Esophagus (tissue), 2 donors: Measurements from ENCODE around the gene ARG1. TPM values are rescaled to one million over a fixed set of nuclear protein-coding genes. Genes with fewer than 3 reads are reported as not detected.

ENCODE experiments used
- H3K27ac ChIP-seq, 2 donors: one replicate each; pipeline ENCODE4 v1.5.1; 2013; ENCODE audit warnings: low read depth in 2 of 2, mild to moderate bottlenecking in 2 of 2, inconsistent platforms in 1 of 2, low read length in 1 of 2, moderate library complexity in 1 of 2
- H3K27me3 ChIP-seq, 2 donors: one replicate each; pipeline ENCODE4 v1.6.1; 2013; ENCODE audit warnings: low read length in 2 of 2, control low read depth in 1 of 2, mild to moderate bottlenecking in 1 of 2; ENCODE audit not compliant: insufficient read depth in 2 of 2, control insufficient read depth in 1 of 2
- H3K36me3 ChIP-seq, 2 donors: one replicate each; pipeline ENCODE4 v1.6.1; 2013; ENCODE audit warnings: low read length in 1 of 2; ENCODE audit not compliant: control insufficient read depth in 2 of 2, insufficient read depth in 2 of 2
- H3K4me1 ChIP-seq, 2 donors: one replicate each; pipeline ENCODE4 v1.6.1; 2013; ENCODE audit warnings: low read length in 1 of 2; ENCODE audit not compliant: control insufficient read depth in 2 of 2, insufficient read depth in 2 of 2
- H3K4me3 ChIP-seq, 2 donors: one replicate each; pipeline ENCODE4 v1.5.1; 2013; ENCODE audit warnings: low read length in 2 of 2, mild to moderate bottlenecking in 2 of 2, low read depth in 1 of 2, moderate library complexity in 1 of 2
- H3K9me3 ChIP-seq, 2 donors: one replicate each; pipeline ENCODE4 v1.6.1; 2013; ENCODE audit warnings: mild to moderate bottlenecking in 2 of 2, low read depth in 1 of 2, low read length in 1 of 2, moderate library complexity in 1 of 2; ENCODE audit not compliant: control insufficient read depth in 2 of 2, insufficient read depth in 1 of 2
- WGBS, 2 donors: extraction: QIAGEN DNeasy Blood & Tissue Kit; methylation state at CpG; one replicate each; pipeline ENCODE4 v1.1.7; 2013; 5-methylcytosine and 5-hydroxymethylcytosine counted together
- polyA plus RNA-seq, 2 donors: library from polyadenylated mRNA; stranded (reverse); fragments of 200-250 nt; gene quantifications; one replicate each; pipeline ENCODE4 v1.2.3, GENCODE V29; 2013
- donor health status: healthy with polysubstance abuse.
- donor health status: Bipolar disorder and iron deficiency.

ARG1 gene
- polyA plus RNA-seq, 2 donors: 0.45 to 1.8 TPM

DNA sequence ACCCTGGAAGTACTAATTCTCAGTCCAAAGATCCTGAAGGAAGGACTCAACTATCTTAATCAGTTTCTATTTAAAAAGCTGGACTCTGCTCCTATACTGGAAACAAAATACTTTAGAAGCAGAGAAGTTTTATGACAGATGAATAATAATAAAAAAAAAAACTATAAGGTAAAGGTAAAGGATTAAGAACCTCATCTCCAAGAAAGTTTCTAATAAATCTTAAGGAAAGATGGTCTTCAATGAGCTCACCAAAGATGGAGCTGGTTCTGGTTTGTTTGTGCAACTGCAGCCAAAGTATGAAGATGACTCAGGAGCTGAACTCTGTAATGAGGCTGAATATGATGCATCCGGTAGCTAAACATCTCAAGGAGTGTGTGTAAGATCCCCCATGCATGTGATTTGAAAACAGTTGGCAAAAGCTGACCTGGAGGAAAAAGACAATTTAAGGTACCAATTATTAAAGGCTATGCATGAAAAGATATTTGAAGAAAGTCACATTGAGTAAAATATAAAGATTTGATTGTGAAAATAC, 29.8 kb downstream of the ARG1 start:
- Histone ChIP-seq H3K27me3 (no peaks in the 10 kb centered on the region), H3K4me3 (no peak overlapping the region), H3K36me3 (peaks cover 7% of the 10 kb centered on the region in 2 donors), H3K4me1 (no peaks in the 10 kb centered on the region), H3K27ac (no peak overlapping the region), H3K9me3 (no peaks in the 10 kb centered on the region)
- WGBS, 2 donors: 82 to 89% methylated on average over 1 of the region's 1 CpG

DNA sequence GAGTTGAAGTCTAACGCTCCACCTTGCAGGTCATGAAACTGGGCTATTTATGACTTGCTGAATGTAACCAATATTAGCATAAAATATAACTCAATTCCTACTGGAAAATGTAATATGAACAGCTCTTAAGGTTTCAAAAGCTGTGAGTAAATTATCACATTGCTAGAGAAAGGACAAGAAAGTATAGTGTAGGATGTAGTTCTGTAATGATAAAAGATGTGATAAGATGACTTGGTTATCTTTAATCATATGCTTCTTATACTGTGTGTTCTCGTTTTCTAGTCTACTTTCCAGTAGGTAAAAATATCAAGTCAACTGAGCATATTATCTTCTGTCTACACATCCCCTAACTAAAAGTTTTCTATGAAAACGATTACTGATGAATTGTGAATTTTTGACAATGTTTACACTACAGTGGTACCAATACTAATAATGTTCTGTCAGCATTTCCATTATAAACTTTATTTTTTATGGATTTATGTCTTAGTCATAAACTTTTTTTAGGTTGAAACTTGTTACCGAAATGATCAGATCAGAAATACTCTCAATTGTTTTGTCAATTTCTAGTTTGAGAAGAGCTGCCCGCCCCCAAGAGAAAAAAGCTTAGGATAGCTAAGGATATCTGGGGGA, 40.4 kb downstream of the ARG1 start:
- no peak overlapping the region for H3K27ac ChIP-seq
- WGBS, 2 donors: 85 to 89% methylated on average over 5 of the region's 5 CpGs
- H3K27me3 ChIP-seq: no peaks in the 10 kb centered on the region
- H3K9me3 ChIP-seq: no peaks in the 10 kb centered on the region
- H3K4me3 ChIP-seq: no peak overlapping the region
- H3K4me1 ChIP-seq: no peaks in the 10 kb centered on the region
- peaks cover 4 to 14% of the 10 kb centered on the region in 2 donors for H3K36me3 ChIP-seq

DNA sequence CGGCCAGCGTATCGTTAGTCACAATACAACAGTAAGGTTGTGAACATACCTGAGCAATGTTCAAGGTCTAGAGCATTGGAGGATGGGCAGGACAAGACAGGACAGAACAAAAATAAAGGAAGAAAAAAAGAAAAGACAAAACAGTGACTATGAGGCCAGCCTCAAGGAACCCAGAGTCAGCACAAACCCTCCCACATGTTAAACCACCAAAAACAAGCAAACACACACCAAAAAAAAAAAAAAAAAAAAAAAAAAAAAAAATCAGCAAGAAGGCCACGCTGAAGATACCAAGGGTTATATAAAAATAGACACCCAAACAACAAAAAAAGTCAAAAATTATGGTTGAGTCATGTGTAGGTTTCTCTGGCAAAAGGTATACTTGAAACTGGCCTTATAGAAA, 42.2 kb downstream of the ARG1 start:
- Histone ChIP-seq H3K36me3 (peaks cover 2 to 7% of the 10 kb centered on the region in 2 donors), H3K27ac (no peak overlapping the region), H3K27me3 (no peaks in the 10 kb centered on the region), H3K4me3 (no peak overlapping the region), H3K9me3 (no peaks in the 10 kb centered on the region), H3K4me1 (no peaks in the 10 kb centered on the region)
- WGBS, 2 donors: 88 to 96% methylated on average over 4 of the region's 4 CpGs

DNA sequence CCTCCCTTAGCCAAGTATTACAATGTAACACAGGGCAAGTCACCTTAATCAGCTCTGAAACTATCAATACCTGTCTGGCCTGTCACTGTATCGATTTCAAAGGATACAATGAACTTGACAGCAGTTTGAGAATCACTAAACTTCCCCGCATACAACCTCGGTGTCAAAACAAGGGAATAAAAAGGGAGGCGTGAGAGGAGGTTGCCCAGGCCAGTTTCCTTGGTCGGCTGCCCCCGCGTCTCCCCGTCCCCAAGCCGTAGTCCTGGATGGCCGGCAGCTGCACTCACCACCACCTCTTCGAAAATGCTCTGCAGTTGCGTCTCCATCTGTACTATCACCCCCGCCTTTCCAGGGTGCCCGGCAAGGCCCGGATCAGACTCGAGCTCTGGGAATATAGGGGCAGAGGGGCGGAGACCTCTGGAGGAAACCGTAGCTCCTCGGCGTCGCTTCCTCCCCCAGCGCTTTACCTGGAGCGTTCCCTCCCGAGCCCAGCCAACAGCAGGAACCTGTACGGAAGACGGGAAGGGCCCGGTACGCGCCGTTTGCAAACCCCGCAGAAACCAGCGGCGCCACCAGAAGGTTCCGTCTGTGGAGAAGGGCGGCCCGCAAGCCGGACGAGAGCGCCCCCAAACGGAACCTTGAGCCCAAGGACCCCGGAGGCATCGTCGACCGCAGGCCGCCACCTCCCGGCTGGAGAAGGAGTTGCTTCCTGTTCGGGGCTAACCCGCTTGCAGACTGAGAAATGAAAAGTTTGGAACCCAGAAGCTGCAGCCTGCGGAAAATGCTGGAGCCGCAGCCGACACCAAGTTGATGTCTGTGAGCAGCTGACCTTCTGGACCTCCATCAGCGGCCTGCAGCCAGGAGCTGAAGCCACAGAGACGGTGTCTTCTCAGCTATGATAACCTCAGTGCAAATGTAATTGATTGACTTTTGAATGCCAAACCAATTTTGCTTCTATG, 55.0 kb downstream of the ARG1 start, which contains the start of gene MED23:
TSS of gene MED23 (minus strand) at position 519 of the 959 bp plus-strand sequence. CDS start at position 326, 193 bp downstream.
- Histone ChIP-seq H3K4me3 (peak within 1 kb of the TSS; percentile 87 to 99), H3K9me3 (no peaks in the 10 kb centered on the region), H3K27ac (peak within 1 kb of the TSS; percentile 72 to 97), H3K27me3 (no peaks in the 10 kb centered on the region), H3K4me1 (no peaks in the 10 kb centered on the region), H3K36me3 (peaks cover 4 to 5% of the 10 kb centered on the region in 2 donors)
- WGBS, 2 donors: 0% methylated on average over 53 of the region's 53 CpGs

DNA sequence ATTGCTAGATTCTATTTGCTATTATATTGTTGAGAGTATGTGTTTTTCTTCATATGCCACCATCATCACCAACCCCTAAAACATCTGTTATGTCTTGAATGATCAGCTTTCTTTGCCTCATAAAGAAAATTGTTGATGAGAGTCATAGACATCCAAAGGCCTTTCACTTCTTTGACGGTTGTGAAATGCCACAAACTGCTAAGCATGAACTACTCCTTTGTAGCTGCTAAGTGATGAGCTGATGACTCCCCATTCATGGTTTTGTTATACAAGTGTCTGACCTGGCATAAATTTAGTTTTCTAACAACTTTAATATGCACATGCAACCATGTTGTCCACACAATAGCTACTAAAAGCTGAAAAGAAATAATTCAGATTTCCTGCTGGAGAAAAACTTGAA, 55.7 kb downstream of the ARG1 start:
- Histone ChIP-seq H3K4me3 (peak overlapping the region in 1 of 2 donors; percentile 99), H3K4me1 (no peaks in the 10 kb centered on the region), H3K27ac (no peak overlapping the region), H3K36me3 (peaks cover 4 to 5% of the 10 kb centered on the region in 2 donors), H3K9me3 (no peaks in the 10 kb centered on the region), H3K27me3 (no peaks in the 10 kb centered on the region)
- WGBS, 2 donors: 25 to 43% methylated on average over 1 of the region's 1 CpG

DNA sequence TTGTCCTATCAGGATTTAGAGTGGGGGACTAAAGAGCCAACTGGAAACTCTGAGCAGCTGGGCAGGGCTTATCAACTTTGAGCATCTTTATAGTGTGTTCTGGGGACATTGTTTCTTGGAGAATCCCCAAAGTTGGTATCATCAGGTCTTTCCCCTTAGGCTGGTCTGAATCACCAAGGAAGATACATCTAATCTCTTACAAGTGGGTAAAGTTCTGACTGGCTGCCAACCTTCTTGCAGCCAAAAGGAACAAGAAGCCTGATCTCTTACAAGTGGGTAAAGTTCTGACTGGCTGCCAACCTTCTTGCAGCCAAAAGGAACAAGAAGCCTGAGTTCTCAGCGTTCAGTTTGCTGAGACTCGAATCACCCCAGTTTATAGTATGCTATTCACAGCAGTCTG, 56.6 kb downstream of the ARG1 start:
- H3K4me1 ChIP-seq: no peaks in the 10 kb centered on the region

DNA sequence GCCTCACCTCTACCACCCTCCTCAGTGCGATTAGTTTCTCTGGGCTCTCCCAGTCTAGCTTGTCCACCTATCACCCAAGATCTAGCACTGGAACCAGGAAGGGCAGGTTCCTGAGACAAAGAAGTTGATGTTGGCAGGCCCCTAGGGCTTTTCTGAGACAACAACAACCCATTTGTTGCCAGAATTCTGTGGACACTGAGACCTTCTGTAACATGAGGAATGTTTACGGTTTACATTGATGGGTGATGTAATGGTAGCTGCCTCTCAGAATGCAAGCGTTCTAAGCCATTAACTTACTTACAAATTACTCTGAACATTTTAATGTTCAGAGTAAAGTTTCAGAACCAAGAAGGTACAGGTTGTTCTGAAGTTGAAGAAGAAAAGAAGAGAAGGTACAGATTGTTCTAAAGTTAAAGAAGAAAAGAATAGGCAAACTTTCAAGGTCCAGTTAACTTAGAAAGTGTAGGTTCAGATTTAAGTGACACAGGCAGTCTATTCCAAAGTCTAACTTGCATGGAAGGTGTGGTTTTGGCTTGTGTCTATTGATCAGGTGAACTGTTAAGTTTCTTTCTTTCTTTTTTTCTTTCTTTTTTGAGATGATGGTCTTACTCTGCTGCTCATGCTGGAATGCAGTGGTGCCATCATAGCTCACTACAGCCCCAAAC, 58.7 kb downstream of the ARG1 start:
- H3K27ac ChIP-seq: no peak overlapping the region
- no peaks in the 10 kb centered on the region for H3K4me1 ChIP-seq
- 85 to 92% methylated on average over 3 of the region's 3 CpGs for WGBS, 2 donors

More for the DNA sequence above, 56.6 kb downstream of the ARG1 start:
- H3K36me3 ChIP-seq: no peaks in the 10 kb centered on the region
- H3K9me3 ChIP-seq: no peaks in the 10 kb centered on the region
- H3K27me3 ChIP-seq: no peaks in the 10 kb centered on the region
- WGBS, 2 donors: 31 to 38% methylated on average over 2 of the region's 2 CpGs
- H3K4me3 ChIP-seq: no peak overlapping the region
- no peak overlapping the region for H3K27ac ChIP-seq

More for the DNA sequence above, 58.7 kb downstream of the ARG1 start:
- H3K36me3 ChIP-seq: no peaks in the 10 kb centered on the region
- no peak overlapping the region for H3K4me3 ChIP-seq
- H3K27me3 ChIP-seq: no peaks in the 10 kb centered on the region
- no peaks in the 10 kb centered on the region for H3K9me3 ChIP-seq
